ENCODE results near the gene HOXB5.

GRCh38 chr17:48542114-48542656 is 51.4 kb downstream of the HOXB5 start:
- TF ChIP-seq POLR2AphosphoS5 (IDR thresholded peaks at IDR 0.05; ENCODE audit: low read depth, low read length) (no peak), TAF1 (IDR thresholded peaks at IDR 0.05; ENCODE audit: borderline replicate concordance, insufficient read depth, low read length) (no peak), SIN3A (IDR thresholded peaks at IDR 0.05; ENCODE audit: borderline replicate concordance, insufficient read depth, low read length) (no peak), REST (IDR thresholded peaks at IDR 0.05; ENCODE audit: insufficient read depth in 1 of 2, low read depth in 2 of 2, low read length in 2 of 2) (no peak), FOXP2 (optimal IDR thresholded peaks at IDR 0.05; ENCODE audit: borderline replicate concordance, extremely low read depth, extremely low read length, insufficient read depth) (no peak)

Data from PFSK-1 (cell line).